MM.1S (cell line): ENCODE measurements around the gene GPC3.

Experiments
- EZH2 ChIP-seq: fragments of 300-600 bp; sonication (generic); optimal IDR thresholded peaks from 2 replicates; pipeline ENCODE3; 2017; ENCODE audit warnings: low read depth, mild to moderate bottlenecking, antibody characterized with exemption, low read length, mixed read lengths
- TF ChIP-seq, protein P1 (sequence below): fragments of 300-600 bp; sonication (generic); IDR thresholded peaks from 2 replicates; pipeline ENCODE4 v1.5.1; 2016; ENCODE audit warnings: antibody characterized with exemption, low read length, mixed read lengths

- TF ChIP-seq, protein P1, sequence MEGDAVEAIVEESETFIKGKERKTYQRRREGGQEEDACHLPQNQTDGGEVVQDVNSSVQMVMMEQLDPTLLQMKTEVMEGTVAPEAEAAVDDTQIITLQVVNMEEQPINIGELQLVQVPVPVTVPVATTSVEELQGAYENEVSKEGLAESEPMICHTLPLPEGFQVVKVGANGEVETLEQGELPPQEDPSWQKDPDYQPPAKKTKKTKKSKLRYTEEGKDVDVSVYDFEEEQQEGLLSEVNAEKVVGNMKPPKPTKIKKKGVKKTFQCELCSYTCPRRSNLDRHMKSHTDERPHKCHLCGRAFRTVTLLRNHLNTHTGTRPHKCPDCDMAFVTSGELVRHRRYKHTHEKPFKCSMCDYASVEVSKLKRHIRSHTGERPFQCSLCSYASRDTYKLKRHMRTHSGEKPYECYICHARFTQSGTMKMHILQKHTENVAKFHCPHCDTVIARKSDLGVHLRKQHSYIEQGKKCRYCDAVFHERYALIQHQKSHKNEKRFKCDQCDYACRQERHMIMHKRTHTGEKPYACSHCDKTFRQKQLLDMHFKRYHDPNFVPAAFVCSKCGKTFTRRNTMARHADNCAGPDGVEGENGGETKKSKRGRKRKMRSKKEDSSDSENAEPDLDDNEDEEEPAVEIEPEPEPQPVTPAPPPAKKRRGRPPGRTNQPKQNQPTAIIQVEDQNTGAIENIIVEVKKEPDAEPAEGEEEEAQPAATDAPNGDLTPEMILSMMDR: no peak
- no peak for TF ChIP-seq EZH2
These were observed 74.9 kb downstream of the GPC3 start for GRCh38 chrX:133910539-133910938.
